Measurements from ENCODE around the gene COPS8. TPM values are rescaled to one million over a fixed set of nuclear protein-coding genes. Genes with fewer than 3 reads are reported as not detected.

Gene COPS8
- total and polyA plus RNA-seq, 2 donors (not counting 3 experiments of a cell fraction or from before 2014, with no cell fraction given), result 73.6 to 80.7 TPM

GRCh38 chr2:237137626-237138323 is 52.1 kb downstream of the COPS8 start:
- Histone ChIP-seq H4K20me1 (replicated peaks; ENCODE audit: control insufficient read depth, extremely low read depth, insufficient read depth, low read length) (no peaks in the 10 kb centered on the region), H3K27me3 (ENCODE audit: control insufficient read depth in 2 of 2, insufficient read depth in 2 of 2, low read length in 2 of 2) (no peaks in the 10 kb centered on the region), H2AFZ (ENCODE audit: low read depth, low read length) (no peak overlapping the region), H3K9me3 (replicated peaks; ENCODE audit: control insufficient read depth, insufficient read depth, low read length) (no peaks in the 10 kb centered on the region), H3K36me3 (ENCODE audit: control insufficient read depth in 2 of 2, extremely low read depth in 1 of 2, insufficient read depth in 2 of 2, low read length in 2 of 2) (no peaks in the 10 kb centered on the region), H3K9ac (replicated peaks; ENCODE audit: extremely low read depth, insufficient read depth, low read length) (no peak overlapping the region), H3K4me2 (ENCODE audit: insufficient read depth, low read length) (no peak overlapping the region), H3K9me1 (replicated peaks; ENCODE audit: control insufficient read depth, extremely low read depth, insufficient read depth, low read length) (no peaks in the 10 kb centered on the region), H3K4me1 (ENCODE audit: control insufficient read depth, extremely low read depth, insufficient read depth, low read length) (no peaks in the 10 kb centered on the region), H3K27ac (ENCODE audit: insufficient read depth, low read depth, low read length) (no peak overlapping the region), H3K79me2 (ENCODE audit: control insufficient read depth, insufficient read depth, low read length) (no peaks in the 10 kb centered on the region), H3K4me3 (replicated peaks in 1 of 3; ENCODE audit: insufficient read depth in 1 of 3, low read depth in 1 of 3, low read length in 3 of 3) (no peak overlapping the region)
- ChIA-PET POLR2A (no interaction called here), CTCF (no interaction called here)
- dilution Hi-C loops (cut with MboI; ENCODE audit: extremely low pct_ligation_motif_present, low sequenced_read_pairs) (no loop called here), intact Hi-C loops (cut with micrococcal nuclease) (no loop called here)
- no peak for TF ChIP-seq GATA2 (IDR thresholded peaks at IDR 0.05; ENCODE audit: insufficient read depth, insufficient read length, low read depth, low read length)
- no peak for TF ChIP-seq CTCF (IDR thresholded peaks at IDR 0.05; ENCODE audit: extremely low read depth in 1 of 2, insufficient read depth in 1 of 2, low read depth in 1 of 2, low read length in 2 of 2)
- no peak for TF ChIP-seq MYC (IDR thresholded peaks at IDR 0.05; ENCODE audit: low read depth, low read length)
- no peak for TF ChIP-seq EZH2 (IDR thresholded peaks at IDR 0.05; ENCODE audit: borderline replicate concordance, low read depth, low read length, severe bottlenecking)
- no peak for TF ChIP-seq FOS (IDR thresholded peaks at IDR 0.05; ENCODE audit: borderline replicate concordance, insufficient read depth, low read length)
- TF ChIP-seq POLR2AphosphoS5 (IDR thresholded peaks at IDR 0.05; ENCODE audit: insufficient read depth, low read depth, low read length), result no peak
- TF ChIP-seq POLR2A (IDR thresholded peaks at IDR 0.05; ENCODE audit: low read depth, low read length), result no peak
- TF ChIP-seq JUN (IDR thresholded peaks at IDR 0.05; ENCODE audit: borderline replicate concordance, insufficient read depth, insufficient read length, low read depth), result no peak
- no peak for TF ChIP-seq MAX (IDR thresholded peaks at IDR 0.05; ENCODE audit: insufficient read depth, insufficient read length)
- no peak for FAIRE-seq
- no TSS peak for BruUV-seq (replicated peaks)
- no peak for DNase-seq (ENCODE audit: low read depth, low spot score)
